C4-2B (cell line): ENCODE results near the gene TOP1.

Source experiments
- CTCF ChIP-seq: fragments of 450-650 bp; conservative IDR thresholded peaks from 2 replicates; pipeline ENCODE4 v1.5.1; 2017; ENCODE audit warnings: mild to moderate bottlenecking
- ZFX ChIP-seq: fragments of 450-650 bp; IDR thresholded peaks from 2 replicates; pipeline ENCODE4 v1.6.1; 2017

- TF ChIP-seq CTCF (no peak), ZFX (no peak)
Measured at GRCh38 chr20:41052742-41053419, 24.3 kb downstream of the TOP1 start.
